ENCODE measurements around the gene NLN.
"Not testable (repeated sequence)": the region's sequence is repeated elsewhere in the genome, so short reads cannot be mapped to it uniquely, and the experiment has no call there.

The NLN gene

DNA sequence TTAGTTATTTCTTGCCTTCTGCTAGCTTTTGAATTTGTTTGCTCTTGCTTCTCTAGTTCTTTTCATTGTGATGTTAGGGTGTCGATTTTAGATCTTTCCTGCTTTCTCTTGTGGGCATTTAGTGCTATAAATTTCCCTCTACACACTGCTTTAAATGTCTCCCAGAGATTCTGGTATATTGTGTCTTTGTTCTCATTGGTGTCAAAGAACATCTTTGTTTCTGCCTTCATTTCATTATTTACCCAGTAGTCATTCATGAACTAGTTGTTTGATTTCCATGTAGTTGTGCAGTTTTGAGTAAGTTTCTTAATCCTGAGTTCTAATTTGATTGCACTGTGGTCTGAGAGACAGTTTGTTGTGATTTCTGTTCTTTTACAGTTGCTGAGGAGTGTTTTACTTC lies 127.9 kb downstream of the NLN start:
- not testable (repeated sequence) for H3K27ac ChIP-seq (replicated peaks); H3K4me3 ChIP-seq (replicated peaks; ENCODE audit: insufficient read depth, low read length); DNase-seq (ENCODE audit: low read depth in 1 of 2, low spot score in 1 of 2); H3K27me3 ChIP-seq (ENCODE audit: insufficient read depth, poor library complexity, severe bottlenecking)

DNA sequence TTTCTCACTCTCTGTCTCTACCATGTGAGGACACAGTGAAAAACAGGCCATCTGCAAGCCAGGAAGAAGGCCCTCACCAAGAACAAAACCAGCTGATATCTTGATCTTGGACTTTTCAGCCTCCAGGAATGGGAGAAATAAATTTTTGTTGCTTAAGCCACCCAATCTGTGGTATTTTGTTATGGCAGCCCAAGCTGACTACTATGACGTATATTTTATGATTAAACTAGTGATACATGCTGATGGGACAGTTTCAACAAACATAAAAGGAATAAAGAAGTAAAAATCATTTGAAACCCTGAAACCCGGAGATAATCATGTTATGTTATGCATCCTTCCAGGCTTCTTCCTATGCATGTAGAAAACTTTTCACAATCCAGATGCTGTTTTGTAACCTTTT lies 132.9 kb downstream of the NLN start:
- no peak overlapping the region for H3K4me3 ChIP-seq (replicated peaks; ENCODE audit: insufficient read depth, low read length)
- TF ChIP-seq POLR2AphosphoS5 (IDR thresholded peaks at IDR 0.05; ENCODE audit: low read depth) = no peak
- TF ChIP-seq, protein P1, sequence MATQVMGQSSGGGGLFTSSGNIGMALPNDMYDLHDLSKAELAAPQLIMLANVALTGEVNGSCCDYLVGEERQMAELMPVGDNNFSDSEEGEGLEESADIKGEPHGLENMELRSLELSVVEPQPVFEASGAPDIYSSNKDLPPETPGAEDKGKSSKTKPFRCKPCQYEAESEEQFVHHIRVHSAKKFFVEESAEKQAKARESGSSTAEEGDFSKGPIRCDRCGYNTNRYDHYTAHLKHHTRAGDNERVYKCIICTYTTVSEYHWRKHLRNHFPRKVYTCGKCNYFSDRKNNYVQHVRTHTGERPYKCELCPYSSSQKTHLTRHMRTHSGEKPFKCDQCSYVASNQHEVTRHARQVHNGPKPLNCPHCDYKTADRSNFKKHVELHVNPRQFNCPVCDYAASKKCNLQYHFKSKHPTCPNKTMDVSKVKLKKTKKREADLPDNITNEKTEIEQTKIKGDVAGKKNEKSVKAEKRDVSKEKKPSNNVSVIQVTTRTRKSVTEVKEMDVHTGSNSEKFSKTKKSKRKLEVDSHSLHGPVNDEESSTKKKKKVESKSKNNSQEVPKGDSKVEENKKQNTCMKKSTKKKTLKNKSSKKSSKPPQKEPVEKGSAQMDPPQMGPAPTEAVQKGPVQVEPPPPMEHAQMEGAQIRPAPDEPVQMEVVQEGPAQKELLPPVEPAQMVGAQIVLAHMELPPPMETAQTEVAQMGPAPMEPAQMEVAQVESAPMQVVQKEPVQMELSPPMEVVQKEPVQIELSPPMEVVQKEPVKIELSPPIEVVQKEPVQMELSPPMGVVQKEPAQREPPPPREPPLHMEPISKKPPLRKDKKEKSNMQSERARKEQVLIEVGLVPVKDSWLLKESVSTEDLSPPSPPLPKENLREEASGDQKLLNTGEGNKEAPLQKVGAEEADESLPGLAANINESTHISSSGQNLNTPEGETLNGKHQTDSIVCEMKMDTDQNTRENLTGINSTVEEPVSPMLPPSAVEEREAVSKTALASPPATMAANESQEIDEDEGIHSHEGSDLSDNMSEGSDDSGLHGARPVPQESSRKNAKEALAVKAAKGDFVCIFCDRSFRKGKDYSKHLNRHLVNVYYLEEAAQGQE (IDR thresholded peaks at IDR 0.05; ENCODE audit: insufficient replicate concordance, low read depth) = no peak
- no peaks in the 10 kb centered on the region for H3K27me3 ChIP-seq (ENCODE audit: insufficient read depth, poor library complexity, severe bottlenecking)
- H3K27ac ChIP-seq (replicated peaks) = no peak overlapping the region
- DNase-seq (ENCODE audit: low read depth in 1 of 2, low spot score in 1 of 2) = no peak

DNA sequence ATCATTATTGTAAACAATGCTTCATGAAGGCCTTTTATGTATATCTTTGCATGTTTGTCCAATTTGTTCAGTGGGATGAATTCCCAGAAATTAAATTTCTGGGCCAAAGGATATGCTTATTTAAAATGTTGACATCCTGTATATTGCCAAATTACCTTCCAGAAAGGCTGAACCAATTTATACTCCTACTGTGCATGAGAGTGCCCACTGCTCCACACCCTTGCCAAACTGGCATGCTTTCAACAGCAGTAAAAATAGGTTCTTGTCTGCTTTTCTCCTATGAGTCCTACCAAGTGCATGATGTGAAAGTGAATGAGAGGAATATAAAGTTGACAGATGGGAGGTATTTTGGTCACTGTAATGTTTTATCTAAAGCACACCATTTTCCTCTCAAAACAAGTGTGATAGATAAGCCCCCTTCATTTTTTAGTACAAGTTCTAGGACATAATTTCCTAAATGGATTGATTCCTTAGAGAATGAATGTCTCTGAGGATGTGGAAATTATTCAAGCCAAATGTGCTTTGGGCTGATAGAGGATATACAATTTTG lies 133.8 kb downstream of the NLN start:
- no peak for TF ChIP-seq GABPA (IDR thresholded peaks at IDR 0.05; ENCODE audit: low read depth)
- no peak for TF ChIP-seq SPI1 (IDR thresholded peaks at IDR 0.05; ENCODE audit: borderline replicate concordance, low read depth)
- no peak for TF ChIP-seq POLR2AphosphoS5 (IDR thresholded peaks at IDR 0.05; ENCODE audit: low read depth)
- TF ChIP-seq, protein P1 (IDR thresholded peaks at IDR 0.05; ENCODE audit: insufficient replicate concordance, low read depth) = no peak
- TF ChIP-seq, protein P2, sequence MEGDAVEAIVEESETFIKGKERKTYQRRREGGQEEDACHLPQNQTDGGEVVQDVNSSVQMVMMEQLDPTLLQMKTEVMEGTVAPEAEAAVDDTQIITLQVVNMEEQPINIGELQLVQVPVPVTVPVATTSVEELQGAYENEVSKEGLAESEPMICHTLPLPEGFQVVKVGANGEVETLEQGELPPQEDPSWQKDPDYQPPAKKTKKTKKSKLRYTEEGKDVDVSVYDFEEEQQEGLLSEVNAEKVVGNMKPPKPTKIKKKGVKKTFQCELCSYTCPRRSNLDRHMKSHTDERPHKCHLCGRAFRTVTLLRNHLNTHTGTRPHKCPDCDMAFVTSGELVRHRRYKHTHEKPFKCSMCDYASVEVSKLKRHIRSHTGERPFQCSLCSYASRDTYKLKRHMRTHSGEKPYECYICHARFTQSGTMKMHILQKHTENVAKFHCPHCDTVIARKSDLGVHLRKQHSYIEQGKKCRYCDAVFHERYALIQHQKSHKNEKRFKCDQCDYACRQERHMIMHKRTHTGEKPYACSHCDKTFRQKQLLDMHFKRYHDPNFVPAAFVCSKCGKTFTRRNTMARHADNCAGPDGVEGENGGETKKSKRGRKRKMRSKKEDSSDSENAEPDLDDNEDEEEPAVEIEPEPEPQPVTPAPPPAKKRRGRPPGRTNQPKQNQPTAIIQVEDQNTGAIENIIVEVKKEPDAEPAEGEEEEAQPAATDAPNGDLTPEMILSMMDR (IDR thresholded peaks at IDR 0.05; ENCODE audit: insufficient read depth, low read length) = no peak
- Histone ChIP-seq H3K27ac (replicated peaks) (no peak overlapping the region), H3K27me3 (ENCODE audit: insufficient read depth, poor library complexity, severe bottlenecking) (no peaks in the 10 kb centered on the region), H3K4me3 (replicated peaks; ENCODE audit: insufficient read depth, low read length) (no peak overlapping the region)
- DNase-seq (ENCODE audit: low read depth in 1 of 2, low spot score in 1 of 2) = no peak

DNA sequence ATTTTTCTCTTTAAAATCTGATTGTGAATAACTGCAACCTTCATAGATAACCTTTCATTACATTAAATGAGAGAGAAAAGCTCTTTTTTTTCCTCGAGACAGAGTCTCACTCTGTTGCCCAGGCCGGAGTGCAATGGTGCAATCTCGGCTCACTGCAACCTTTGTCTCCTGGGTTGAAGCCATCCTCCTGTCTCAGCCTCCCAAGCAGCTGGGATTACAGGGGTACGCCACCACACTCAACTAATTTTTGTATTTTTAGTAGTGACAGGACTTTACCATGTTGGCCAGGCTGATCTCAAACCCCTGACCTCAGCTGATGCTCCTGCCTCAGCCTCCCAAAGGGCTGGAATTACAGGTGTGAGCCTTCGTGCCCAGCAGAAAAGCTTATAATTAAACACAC lies 134.5 kb downstream of the NLN start:
- no peak overlapping the region for H3K27ac ChIP-seq (replicated peaks)
- H3K4me3 ChIP-seq (replicated peaks; ENCODE audit: insufficient read depth, low read length) = no peak overlapping the region
- DNase-seq (ENCODE audit: low read depth in 1 of 2, low spot score in 1 of 2) = no peak
- TF ChIP-seq GABPA (IDR thresholded peaks at IDR 0.05; ENCODE audit: low read depth) = no peak
- no peak for TF ChIP-seq POLR2AphosphoS5 (IDR thresholded peaks at IDR 0.05; ENCODE audit: low read depth)
- TF ChIP-seq, protein P1 (IDR thresholded peaks at IDR 0.05; ENCODE audit: insufficient replicate concordance, low read depth) = no peak
- TF ChIP-seq, protein P2 (IDR thresholded peaks at IDR 0.05; ENCODE audit: insufficient read depth, low read length) = no peak
- TF ChIP-seq SPI1 (IDR thresholded peaks at IDR 0.05; ENCODE audit: borderline replicate concordance, low read depth) = no peak
- H3K27me3 ChIP-seq (ENCODE audit: insufficient read depth, poor library complexity, severe bottlenecking) = no peaks in the 10 kb centered on the region

Data from HL-60 (cell line).